HTR-8/SVneo (cell line): ENCODE results near the gene GALNT7.
A peak's percentile ranks its signal among the peaks of the same experiment; 100 is the strongest.

Experiments used
- DNase-seq: peaks from one replicate; pipeline ENCODE4 v3.0.0; 2011; ENCODE audit warnings: low spot score, mixed read lengths; ENCODE audit not compliant: insufficient read length
- FAIRE-seq: peaks from 2 replicates; lab custom pipeline; 2011; peaks lifted over from hg19 to GRCh38; lab: Jason Lieb, UNC

GALNT7 gene

DNA sequence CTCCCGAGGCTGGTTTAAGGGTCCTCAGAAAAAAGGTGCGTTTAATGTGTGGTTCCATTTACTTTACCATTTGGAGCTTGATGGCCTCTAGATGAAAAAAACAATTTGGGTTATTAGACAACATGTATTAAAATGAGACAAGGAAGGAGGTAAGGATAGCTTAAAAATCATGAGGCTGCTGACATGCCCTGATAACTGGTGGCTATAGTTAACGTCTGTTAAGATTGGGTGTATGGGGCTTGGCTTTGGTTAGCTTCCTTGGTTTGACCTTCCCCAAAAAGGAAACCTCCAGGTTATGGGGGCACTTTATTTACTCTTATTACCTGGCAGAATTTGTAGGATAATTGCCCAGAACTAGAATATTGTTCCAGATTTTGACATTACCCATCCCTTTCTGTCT is 114.0 kb downstream of the GALNT7 start:
- FAIRE-seq (no peak), DNase-seq (no peak)

DNA sequence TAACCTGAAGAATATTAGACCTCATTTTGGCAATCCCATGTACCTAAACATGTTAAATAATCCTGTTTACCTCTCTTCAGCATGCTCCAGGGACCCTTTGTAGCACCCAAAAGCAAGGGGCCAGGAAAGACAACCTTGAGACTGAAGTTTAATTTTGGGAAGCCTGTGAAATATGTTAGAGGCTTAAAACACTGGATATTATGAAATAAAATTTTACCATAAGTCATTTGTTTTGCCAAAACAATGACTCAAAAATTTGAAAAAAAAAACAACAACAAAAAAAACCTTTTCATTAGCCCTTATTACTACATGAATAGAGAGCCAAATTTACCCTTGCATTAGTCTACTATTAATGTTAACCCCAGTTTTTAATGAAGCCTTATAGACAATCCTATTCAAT is 115.9 kb downstream of the GALNT7 start:
- no peak for DNase-seq
- no peak for FAIRE-seq

DNA sequence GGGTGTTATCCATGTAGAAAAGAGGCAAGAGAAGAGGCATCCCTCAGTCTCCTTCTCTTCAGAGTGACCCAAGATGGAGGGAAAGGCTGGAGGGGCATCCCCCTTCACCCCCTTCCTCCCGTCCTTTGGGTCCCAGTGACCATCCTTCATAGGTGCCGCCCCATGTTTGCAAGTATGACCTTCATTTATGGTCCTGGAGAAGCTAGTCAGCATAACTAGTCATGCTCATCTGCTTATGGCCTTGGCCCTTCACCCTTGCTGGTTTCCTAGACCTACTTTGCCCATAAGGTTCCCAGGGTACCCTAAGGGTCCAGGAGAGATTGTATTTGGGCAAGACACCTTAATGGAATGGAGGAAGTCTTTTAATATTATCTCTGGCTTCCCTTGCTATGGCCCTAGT is 118.9 kb downstream of the GALNT7 start:
- DNase-seq = no peak
- FAIRE-seq = no peak

DNA sequence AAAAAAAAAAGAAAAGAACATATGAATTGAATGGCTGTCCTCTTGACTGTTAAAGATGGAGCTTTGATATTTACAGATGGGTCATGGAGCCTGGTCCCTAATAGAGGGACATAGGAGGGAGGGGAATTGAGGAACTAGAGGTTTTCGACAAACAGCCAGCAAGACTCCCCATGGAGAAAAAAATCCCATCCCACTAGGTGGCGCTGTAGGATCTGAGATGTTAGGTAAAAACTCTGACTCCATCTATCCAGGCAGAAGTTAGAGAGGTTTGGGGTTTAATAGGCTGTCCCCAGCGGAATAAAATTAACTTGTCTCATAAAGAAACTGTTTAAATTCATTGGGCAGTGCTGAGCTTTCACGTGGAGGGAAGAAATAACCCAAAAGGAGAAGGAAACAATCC is 119.7 kb downstream of the GALNT7 start:
- DNase-seq (peak; percentile 8), FAIRE-seq (no peak)

DNA sequence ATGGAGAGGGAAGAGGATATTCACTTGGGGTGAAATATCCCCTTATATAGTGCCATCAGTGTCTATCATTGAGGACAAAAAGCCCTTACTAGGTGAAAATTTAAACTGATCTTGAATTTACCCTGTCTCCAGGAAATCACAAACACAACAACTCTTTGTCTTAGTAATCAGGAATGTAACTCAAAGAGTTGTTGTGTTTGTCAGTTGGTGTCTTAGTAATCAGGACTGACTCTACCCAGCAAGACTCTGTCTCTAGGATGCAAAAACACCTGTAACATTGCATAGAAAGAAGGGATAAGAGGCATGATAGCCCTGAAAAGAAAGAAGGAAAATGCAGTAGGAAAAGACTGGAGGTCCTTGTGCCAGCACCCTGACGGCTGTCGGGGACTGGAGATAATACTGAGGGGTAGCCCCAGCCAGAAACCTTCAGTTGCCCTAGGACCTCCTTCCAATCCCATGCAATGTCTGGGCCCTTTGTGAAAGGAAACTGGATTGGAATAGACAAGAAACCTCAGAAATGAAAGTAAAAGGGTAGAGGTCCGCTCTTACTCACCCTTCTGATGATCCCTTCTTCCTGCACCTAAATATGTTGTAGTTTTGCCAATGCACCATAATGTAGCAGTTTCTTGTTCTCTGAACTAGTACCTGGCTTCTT is 120.2 kb downstream of the GALNT7 start:
- DNase-seq (no peak), FAIRE-seq (no peak)

DNA sequence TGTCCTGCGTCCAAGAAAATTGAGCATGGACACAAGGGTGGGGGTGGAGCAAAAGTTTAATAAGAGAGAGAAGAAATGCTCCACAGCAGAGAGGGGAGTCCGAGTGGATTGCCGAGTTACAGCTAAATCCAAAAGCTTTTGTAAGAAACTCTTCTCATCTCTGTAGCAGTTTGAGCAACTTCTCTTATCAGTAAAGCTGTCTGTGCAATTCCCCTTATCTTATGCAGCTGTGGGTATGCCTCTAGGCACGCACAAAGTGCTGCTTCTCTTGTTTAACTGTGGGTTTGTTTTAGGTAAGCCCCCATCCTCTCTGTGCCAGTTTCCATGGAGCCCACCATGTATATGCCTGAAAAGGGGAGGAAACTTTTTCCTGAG is 120.7 kb downstream of the GALNT7 start:
- DNase-seq (no peak), FAIRE-seq (no peak)

DNA sequence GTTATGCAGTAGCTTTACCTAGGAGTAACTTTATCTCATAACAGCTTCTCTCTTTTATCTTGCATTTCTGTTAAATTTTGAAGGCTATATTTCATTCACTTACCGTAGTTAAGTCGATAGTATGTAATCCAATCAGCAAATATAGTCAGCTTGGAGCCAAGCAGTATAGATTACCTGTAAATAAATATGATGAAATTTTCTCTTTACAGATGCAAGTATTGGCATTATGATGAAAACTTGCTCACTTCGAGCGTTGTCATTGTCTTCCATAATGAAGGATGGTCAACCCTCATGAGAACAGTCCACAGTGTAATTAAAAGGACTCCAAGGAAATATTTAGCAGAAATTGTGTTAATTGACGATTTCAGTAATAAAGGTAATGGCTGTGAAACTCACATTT is 123.3 kb downstream of the GALNT7 start:
- DNase-seq (no peak), FAIRE-seq (no peak)

DNA sequence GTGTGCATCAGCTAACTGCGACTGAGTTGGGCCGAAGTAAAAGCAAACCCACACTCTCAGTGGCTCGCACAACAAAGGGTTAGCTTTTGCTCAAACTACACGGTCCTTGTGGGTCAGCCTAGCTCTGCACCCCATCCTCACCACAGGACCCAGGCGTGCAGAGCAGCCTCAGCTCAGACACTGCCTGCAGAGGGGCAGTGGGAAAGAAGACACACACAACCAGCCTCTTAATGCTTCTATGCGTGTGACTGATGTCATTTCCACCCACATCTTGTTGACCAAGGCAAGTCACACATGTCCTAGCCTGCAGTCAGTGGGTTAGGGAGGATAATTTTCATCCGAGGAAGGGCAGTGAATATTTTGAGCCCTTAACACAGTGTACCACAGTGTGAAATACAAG is 125.1 kb downstream of the GALNT7 start:
- DNase-seq (no peak), FAIRE-seq (peak; percentile 28)

DNA sequence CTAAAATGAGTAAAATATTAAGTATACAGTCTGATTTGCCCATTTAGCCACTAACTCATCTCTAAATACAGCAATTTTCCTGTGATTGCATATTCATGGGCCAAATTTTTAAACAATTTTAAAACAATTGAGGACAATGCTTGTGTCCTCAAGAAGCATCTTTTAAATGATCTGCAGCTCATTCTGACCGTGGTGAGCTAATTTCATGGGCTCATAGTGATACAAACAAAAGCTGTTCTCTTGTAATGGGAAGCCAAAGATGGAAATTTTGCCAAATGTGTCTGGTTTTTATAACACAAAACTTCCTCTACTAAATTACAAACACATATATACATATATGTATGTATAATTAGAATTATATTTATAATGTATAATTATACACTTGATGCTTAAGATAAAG is 125.8 kb downstream of the GALNT7 start:
- DNase-seq (no peak), FAIRE-seq (no peak)

DNA sequence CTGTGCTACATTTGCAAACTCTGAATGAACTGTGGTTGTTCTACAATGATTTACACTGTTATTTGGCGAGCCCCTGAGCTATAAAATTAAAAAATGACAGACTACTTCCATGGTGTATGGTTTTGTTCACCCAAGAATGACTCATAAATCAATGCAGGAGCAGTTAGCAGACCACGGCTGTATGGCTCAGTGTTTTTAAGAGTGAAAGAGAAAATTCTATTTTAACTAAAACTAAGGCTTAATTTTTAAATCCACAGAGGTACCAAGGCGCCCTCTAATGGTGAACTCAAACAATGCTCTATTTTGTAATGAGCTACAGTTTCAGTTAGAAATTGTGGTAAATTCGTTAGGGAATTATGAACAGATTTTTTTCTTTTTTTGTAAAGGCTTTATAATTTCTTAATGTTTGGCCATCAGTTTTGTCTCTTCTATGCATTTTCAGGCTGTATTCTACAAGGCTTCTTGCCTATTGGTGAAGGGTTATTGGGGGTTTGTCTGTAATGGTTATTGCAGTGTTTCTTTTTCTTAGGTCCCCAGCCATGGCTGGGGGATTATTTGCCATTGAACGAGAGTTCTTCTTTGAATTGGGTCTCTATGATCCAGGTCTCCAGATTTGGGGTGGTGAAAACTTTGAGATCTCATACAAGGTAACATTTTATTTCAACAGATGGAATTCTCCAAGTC is 133.0 kb downstream of the GALNT7 start:
- peak; percentile 47 for DNase-seq
- peak; percentile 33 for FAIRE-seq

DNA sequence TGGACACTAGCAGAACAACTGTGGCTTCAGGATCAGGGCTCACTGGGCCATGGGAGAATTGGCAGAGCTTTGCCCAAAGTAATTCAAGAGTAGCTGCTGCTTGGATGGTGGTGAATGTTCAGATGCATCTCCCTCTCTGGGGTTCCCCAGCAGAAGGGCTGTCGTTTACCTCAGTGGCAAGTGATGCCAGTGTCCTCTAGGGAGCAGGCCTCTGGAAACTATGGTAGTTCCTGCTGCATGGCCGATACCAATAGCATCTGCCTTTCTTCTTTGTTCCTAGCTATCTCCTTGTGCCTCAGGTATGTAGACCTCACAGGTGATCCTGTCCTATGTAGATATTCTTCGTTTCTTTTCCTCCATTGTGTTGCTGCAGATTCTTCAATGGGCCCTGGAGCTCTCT is 139.2 kb downstream of the GALNT7 start:
- FAIRE-seq (no peak), DNase-seq (no peak)

DNA sequence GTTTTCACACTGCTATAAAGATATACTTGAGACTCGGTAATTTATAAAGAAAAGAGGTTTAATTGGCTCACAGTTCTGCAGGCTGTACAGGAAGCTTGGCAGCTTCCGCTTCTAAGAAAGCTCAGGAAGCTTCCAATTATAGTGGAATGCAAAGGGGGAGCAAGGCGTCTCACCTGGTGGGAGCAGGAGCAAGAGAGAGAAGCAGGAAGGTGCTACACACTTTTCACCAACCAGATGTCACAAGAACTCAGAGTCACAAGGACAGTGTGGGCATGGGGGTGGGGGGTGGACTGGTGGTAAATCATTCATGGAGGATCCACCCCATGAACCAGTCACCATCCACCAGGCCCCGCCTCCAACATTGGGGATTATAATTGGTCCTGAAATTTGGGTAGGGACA is 142.8 kb downstream of the GALNT7 start:
- DNase-seq = no peak
- no peak for FAIRE-seq

DNA sequence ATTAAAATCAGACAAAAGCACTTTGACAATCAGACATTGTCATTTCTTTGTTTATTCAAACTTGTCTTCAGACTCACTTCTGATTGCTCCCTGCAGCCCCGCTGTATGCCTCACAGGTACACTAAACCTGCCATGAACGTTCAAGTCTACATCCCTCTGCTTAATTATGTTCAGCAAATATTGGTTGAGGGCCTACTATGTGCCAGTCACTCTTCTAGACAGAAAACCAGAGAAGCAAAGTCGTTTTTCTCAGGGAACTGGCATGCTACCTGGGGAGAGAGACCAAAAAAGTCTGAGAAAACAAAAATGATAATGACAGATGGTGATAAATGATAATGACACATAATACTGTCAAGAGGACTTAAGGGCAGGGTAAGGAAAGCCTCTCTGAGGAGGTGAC is 146.1 kb downstream of the GALNT7 start:
- FAIRE-seq = no peak

DNA sequence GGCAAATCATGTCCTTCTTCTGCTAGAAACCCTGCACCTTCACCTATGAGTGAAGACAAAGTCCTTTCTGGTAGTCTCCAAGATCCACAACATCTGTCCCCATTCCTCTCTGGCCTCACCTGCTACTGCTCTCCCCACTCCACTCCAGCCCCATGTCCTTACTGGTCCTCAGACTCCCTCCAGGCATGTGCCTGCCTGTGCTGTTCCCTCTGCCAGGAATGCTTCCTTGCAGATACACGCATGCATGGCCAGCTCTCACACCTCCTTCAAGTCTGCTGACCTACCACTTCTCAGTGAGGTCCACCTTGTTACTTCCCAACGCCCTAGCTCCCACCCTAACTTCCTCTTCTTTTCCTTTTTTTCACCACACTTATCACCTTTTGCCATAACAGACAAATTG is 147.4 kb downstream of the GALNT7 start:
- DNase-seq (no peak), FAIRE-seq (no peak)

More for the DNA sequence above, 146.1 kb downstream of the GALNT7 start:
- DNase-seq = no peak

DNA sequence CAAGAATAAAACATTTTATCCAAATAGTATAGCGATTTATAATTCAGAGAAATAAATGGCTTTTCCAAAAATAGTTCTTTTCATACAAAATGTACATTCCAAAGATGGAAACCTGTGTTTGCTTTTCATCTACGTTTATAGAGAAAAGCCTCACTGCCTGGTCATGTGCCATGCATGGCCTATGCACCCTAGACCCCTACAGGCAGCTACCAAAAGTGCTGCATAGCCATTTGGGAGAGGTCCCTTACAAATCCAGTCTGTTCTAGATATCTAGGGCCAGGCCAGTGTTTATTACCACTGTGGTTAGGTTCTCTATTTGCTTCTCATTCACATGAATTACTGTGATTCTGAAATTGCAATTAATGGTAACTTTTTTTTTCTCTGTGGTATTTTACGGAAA is 148.4 kb downstream of the GALNT7 start:
- DNase-seq = no peak
- FAIRE-seq = no peak

DNA sequence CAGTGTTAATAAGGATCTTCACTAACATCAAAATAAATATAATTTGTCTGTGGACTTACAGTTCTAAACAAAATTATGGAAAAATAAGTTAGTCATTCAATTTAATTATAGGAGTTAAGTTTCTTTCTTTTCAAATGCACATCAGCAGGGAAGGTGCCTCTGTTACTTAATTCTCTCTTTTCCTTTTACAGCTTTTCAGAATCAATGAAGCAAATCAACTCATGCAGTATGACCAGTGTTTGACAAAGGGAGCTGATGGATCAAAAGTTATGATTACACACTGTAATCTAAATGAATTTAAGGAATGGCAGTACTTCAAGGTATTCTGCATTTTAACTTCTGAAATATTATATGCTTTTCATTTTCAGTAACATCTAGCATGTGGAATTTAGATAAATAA is 149.6 kb downstream of the GALNT7 start:
- DNase-seq (no peak), FAIRE-seq (no peak)

DNA sequence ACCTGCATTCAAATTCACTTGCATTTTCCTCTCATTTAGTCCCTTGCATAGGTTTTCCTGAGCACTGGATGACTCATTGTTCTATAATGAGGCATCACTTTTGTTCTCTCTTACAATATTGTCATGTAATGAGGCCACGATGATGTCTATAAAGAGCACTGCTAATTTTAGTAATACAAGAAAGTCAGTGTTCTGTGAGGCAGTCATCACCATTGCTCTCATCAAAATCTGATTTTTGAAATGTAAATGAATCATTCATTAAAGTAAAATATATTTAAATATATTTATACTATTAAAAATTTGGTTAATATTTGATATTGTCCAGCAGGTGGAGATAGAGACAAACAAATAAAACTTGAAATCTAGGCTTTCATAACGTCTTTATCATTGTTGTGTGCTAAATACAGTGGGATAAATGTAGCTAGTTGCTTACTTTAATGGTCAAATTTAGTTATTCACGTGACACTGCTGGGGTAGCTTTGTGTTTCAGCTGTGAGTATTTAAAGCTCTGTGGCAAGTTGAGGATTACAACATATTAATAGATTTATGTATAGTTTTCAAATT is 150.1 kb downstream of the GALNT7 start:
- no peak for FAIRE-seq
- no peak for DNase-seq

DNA sequence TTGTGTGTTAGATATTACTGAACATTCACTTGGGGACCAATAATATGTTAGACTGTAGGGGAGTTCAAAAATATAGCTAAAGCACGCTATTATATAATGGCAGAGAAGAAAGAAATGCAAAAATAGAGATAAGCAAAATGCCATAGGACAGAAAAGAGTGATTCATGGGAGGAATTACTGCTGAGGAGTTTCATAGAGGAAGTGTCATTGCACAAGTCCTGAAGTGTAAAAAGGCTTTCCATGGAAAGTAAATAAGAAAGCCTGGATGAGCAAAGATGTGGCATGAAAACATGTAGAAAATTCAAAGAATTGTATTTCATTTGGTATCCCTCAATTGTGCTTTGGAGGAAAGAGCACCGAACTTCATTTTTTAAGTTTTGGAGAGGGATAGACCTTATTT is 151.1 kb downstream of the GALNT7 start:
- no peak for DNase-seq
- no peak for FAIRE-seq

DNA sequence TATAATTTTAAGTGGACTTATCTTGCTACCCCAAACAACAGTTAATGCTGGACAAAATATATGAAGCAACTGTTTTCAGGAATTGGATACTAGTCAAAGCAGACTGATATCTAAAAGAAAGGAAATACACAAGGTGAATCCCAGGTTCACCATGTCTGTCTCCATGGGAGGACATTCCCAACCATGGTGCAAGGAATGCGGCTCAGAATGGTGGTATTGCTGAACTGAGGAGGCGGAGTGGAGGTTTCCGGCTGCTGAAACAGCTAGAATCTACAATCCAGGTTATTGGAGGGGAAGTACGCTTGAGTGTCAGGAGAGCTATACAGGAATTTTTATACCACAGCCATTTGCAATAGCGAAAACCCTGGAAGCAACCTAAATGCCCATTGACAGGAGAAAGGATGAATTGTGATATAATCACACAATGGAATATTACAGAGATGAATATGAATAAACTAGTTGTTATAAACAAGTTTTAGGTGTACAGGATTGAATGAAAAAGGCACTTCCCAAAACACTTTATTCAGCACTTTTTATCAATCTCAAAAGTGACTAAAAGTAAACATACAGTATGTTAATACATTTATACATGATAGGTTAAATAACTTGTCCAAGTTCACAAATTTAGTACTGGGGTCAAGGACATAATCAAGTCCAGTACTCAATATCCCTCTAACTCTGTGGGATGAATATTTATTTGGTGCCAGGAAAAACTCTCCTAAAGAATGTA is 156.6 kb downstream of the GALNT7 start:
- DNase-seq (no peak), FAIRE-seq (peak; percentile 16)

DNA sequence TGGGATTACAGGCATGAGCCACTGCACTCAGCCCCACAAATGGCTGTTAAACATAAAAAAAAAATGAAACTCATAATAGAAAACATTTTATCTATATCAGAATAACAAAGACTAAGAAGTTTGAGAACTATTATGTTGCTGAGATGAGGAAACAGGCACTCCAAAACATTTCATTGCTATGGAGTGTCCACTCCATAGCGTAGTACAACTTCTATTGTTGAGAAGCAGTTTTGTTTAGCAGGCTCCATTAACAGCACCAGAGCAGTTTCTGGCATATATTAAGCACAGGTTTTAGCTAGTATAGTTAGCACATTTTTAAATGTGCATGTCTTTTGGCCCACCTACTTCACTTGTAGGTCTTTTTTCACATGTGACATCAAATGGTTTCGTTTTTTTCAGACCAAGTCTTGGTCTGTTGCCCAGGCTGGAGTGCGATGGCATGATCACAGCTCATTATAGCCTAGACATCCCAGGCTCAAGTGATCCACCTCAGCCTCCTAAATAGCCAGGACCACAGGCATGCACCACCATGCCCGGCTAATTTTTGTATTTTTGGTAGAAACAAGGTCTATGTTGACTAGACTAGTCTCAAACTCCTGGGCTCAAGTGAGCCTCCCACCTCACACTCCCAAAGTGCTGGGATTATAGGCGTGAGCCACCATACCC is 159.8 kb downstream of the GALNT7 start:
- FAIRE-seq (no peak), DNase-seq (no peak)

DNA sequence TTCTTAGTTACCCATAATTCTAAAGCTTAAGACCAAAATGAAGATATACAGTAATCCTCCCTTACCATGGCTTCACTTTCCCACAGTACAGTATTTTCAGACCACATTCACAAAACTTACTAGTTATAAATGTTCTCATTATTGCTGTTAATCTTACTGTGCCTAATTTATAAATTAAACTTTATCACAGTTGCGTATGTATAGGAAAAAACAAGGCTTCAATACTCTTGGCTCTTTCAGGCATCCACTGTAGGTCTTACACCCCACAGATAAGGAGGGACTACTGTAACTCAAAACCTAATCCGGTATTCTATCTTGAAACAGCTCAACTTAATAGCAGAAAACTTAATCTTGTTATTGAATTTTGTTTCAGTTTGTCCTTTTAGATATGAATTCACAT is 162.0 kb downstream of the GALNT7 start:
- FAIRE-seq (no peak), DNase-seq (no peak)
